ENCODE measurements around the gene PLOD3. TPM values are rescaled to one million over a fixed set of nuclear protein-coding genes. Genes with fewer than 3 reads are reported as not detected.

The PLOD3 gene
- total and polyA plus RNA-seq, 9 of the 15 experiments (the other 6 are each of a cell fraction or from before 2014, with no cell fraction given), result 2.8 to 101 (median 30.9) TPM

DNA sequence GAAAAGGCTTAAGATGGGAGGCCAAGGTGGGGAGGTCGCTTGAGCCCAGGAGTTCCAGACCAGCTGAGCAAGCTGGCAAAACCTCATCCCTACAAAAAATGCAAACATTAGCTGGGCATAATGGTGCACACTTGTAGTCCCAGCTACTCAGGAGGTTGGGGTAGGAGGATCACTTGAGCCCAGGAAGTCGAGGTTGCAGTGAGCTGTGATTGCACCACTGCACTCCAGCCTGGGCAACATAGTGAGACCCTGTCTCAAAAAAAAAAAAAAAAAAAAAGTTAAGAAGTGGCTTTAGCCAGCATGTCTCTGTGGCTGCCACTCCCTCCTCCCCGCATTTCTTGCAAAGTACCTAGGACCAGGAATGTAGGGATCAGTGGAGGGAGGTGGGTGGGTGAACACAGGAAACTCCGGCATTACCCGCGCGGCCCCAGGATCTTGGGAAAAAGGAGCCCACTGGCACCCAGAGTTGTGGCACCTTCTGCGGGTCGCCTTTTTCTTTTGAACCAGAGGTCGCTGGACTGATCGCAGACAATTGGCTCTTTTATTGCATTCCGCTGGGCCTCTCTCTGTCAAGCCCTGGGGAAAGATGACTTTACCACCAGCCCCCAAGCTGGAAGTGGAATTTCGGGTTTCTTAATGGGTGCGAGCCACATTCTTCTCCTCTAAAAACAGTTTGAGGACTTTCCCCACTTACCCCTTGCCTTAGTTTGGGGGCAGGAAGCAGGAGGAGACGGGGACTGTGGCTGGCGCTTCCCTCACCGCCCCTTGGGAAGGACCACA, 55.5 kb downstream of the PLOD3 start:
- no peak overlapping the region for H3K4me2 ChIP-seq (ENCODE audit: insufficient read depth, low read length)
- ATAC-seq (no peak), DNase-seq (ENCODE audit: extremely low read depth in 1 of 4, low spot score in 3 of 4) (no peak), FAIRE-seq (peak; percentile 46)
- H3K36me3 ChIP-seq (ENCODE audit: control insufficient read depth, insufficient read depth, low read length), result peaks cover 38% of the 10 kb centered on the region; the same call in 2 of the 3 replicates
- peaks cover 23 to 60% of the 10 kb centered on the region in 2 experiments for H3K4me1 ChIP-seq (replicated peaks in 1 of 2; ENCODE audit: control insufficient read depth in 2 of 2, insufficient read depth in 2 of 2, low read length in 2 of 2)
- 81% methylated on average over 16 of the region's 17 CpGs for WGBS (ENCODE audit: insufficient coverage, low coverage, missing lambda C conversion rate)
- TF ChIP-seq ZNF121 (CRISPR knock-in tag; conservative IDR thresholded peaks at IDR 0.05) (peak; percentile 95), FOXA3 (CRISPR knock-in tag; conservative IDR thresholded peaks at IDR 0.05 in 1 of 2, IDR thresholded peaks at IDR 0.05 in 1 of 2) (no peak)
- in situ Hi-C loops (cut with MboI), result no loop called here
- ChIA-PET POLR2A (interaction anchor here (0.5 kb wide), 1 partner anchor 9 kb away, joined by 3 read pairs; no protein-coding TSS in a partner anchor), CTCF (ENCODE audit: low intra/inter-chr PET ratio) (no interaction called here)
- no peaks in the 10 kb centered on the region for H3K79me2 ChIP-seq (ENCODE audit: control insufficient read depth, insufficient read depth, low read length)
- H3K9me3 ChIP-seq (replicated peaks; ENCODE audit: control insufficient read depth, insufficient read depth, low read depth, low read length), result no peaks in the 10 kb centered on the region
- H3K27ac ChIP-seq (ENCODE audit: extremely low read depth, low read depth, low read length), result no peak overlapping the region
- peaks cover 12% of the 10 kb centered on the region for H4K20me1 ChIP-seq (replicated peaks; ENCODE audit: control insufficient read depth, insufficient read depth, low read length)
- H2AFZ ChIP-seq (ENCODE audit: low read depth, low read length), result no peak overlapping the region
- BruUV-seq (replicated peaks), result no TSS peak
- H3K4me3 ChIP-seq, result no peak overlapping the region
- no peaks in the 10 kb centered on the region for H3K9me1 ChIP-seq (ENCODE audit: control insufficient read depth, insufficient read depth, low read length)
- H3K27me3 ChIP-seq (ENCODE audit: control insufficient read depth in 2 of 2, insufficient read depth in 2 of 2, low read length in 2 of 2), result peaks cover 3 to 15% of the 10 kb centered on the region in 2 experiments; a peak in 2 of 5 replicates
- no peak overlapping the region; a peak in 1 of 4 replicates for H3K9ac ChIP-seq (ENCODE audit: insufficient read depth in 1 of 2, low read depth in 2 of 2, low read length in 2 of 2)
- intact Hi-C loops (cut with micrococcal nuclease), result no loop called here

GRCh38 chr7:101160910-101161309, 56.5 kb downstream of the PLOD3 start:
- POLR2A ChIA-PET, result interaction anchor here (0.6 kb wide), 1 partner anchor 13 kb away, joined by 4 read pairs; no protein-coding TSS in a partner anchor
- CTCF ChIA-PET (ENCODE audit: low intra/inter-chr PET ratio), result no interaction called here
- Histone ChIP-seq H3K27ac (ENCODE audit: extremely low read depth, low read depth, low read length) (no peak overlapping the region), H3K9ac (ENCODE audit: insufficient read depth in 1 of 2, low read depth in 2 of 2, low read length in 2 of 2) (no peak overlapping the region), H3K9me3 (replicated peaks; ENCODE audit: control insufficient read depth, insufficient read depth, low read depth, low read length) (no peaks in the 10 kb centered on the region), H3K9me1 (ENCODE audit: control insufficient read depth, insufficient read depth, low read length) (no peaks in the 10 kb centered on the region), H3K27me3 (ENCODE audit: control insufficient read depth in 2 of 2, insufficient read depth in 2 of 2, low read length in 2 of 2) (peaks cover 3 to 15% of the 10 kb centered on the region in 2 experiments; a peak in 2 of 5 replicates), H3K79me2 (ENCODE audit: control insufficient read depth, insufficient read depth, low read length) (no peaks in the 10 kb centered on the region), H4K20me1 (replicated peaks; ENCODE audit: control insufficient read depth, insufficient read depth, low read length) (peaks cover 12% of the 10 kb centered on the region), H3K4me2 (ENCODE audit: insufficient read depth, low read length) (no peak overlapping the region), H3K36me3 (ENCODE audit: control insufficient read depth, insufficient read depth, low read length) (peaks cover 44% of the 10 kb centered on the region; the same call in 2 of the 3 replicates), H2AFZ (ENCODE audit: low read depth, low read length) (no peak overlapping the region), H3K4me1 (replicated peaks in 1 of 2; ENCODE audit: control insufficient read depth in 2 of 2, insufficient read depth in 2 of 2, low read length in 2 of 2) (peaks cover 26 to 60% of the 10 kb centered on the region in 2 experiments), H3K4me3 (no peak overlapping the region)
- DNase-seq (ENCODE audit: extremely low read depth in 1 of 4, low spot score in 3 of 4) (no peak), ATAC-seq (no peak), FAIRE-seq (no peak)
- intact Hi-C loops (cut with micrococcal nuclease) (no loop called here), in situ Hi-C loops (cut with MboI) (no loop called here)
- BruUV-seq (replicated peaks), result no TSS peak
- TF ChIP-seq DDX20 (tag; IDR thresholded peaks at IDR 0.05; ENCODE audit: low read depth) (no peak), CHD4 (IDR thresholded peaks at IDR 0.05; ENCODE audit: insufficient read depth, insufficient replicate concordance, low read depth, low read length, poor library complexity, severe bottlenecking) (no peak), ZBTB2 (IDR thresholded peaks at IDR 0.05) (no peak), CSDE1 (IDR thresholded peaks at IDR 0.05) (no peak), BRCA1 (IDR thresholded peaks at IDR 0.05) (no peak), BRCA1 (CRISPR knock-in tag; IDR thresholded peaks at IDR 0.05) (no peak)
- TF ChIP-seq, protein P1, sequence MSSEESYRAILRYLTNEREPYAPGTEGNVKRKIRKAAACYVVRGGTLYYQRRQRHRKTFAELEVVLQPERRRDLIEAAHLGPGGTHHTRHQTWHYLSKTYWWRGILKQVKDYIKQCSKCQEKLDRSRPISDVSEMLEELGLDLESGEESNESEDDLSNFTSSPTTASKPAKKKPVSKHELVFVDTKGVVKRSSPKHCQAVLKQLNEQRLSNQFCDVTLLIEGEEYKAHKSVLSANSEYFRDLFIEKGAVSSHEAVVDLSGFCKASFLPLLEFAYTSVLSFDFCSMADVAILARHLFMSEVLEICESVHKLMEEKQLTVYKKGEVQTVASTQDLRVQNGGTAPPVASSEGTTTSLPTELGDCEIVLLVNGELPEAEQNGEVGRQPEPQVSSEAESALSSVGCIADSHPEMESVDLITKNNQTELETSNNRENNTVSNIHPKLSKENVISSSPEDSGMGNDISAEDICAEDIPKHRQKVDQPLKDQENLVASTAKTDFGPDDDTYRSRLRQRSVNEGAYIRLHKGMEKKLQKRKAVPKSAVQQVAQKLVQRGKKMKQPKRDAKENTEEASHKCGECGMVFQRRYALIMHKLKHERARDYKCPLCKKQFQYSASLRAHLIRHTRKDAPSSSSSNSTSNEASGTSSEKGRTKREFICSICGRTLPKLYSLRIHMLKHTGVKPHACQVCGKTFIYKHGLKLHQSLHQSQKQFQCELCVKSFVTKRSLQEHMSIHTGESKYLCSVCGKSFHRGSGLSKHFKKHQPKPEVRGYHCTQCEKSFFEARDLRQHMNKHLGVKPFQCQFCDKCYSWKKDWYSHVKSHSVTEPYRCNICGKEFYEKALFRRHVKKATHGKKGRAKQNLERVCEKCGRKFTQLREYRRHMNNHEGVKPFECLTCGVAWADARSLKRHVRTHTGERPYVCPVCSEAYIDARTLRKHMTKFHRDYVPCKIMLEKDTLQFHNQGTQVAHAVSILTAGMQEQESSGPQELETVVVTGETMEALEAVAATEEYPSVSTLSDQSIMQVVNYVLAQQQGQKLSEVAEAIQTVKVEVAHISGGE (CRISPR knock-in tag; IDR thresholded peaks at IDR 0.05), result no peak

Data from K562 (cell line).